SKM-1 treated with dmso at 0.1 percent for 144 hours (cell line): ENCODE results near the gene CCDC182.

Experiments
- DNase-seq: peaks from one replicate; lab custom pipeline; 2025; ENCODE audit not compliant: unreplicated experiment; lab: John Stamatoyannopoulos, UW

The CCDC182 gene

GRCh38 chr17:57745242-57745641 is at the start of gene CCDC182:
Gene CCDC182, minus strand, starts transcription at chr17:57745299. Its CDS starts 27 bp downstream, at chr17:57745272.
- no peak for DNase-seq

GRCh38 chr17:57794841-57795240 is 49.7 kb upstream of the CCDC182 start:
- DNase-seq, result no peak

GRCh38 chr17:57788725-57789124 is 43.6 kb upstream of the CCDC182 start:
- no peak for DNase-seq

GRCh38 chr17:57785022-57785421 is 39.9 kb upstream of the CCDC182 start:
- DNase-seq, result no peak

- no peak for DNase-seq
These were observed 39.3 kb upstream of the CCDC182 start for GRCh38 chr17:57784226-57784895.

GRCh38 chr17:57783338-57783742 is 38.2 kb upstream of the CCDC182 start:
- DNase-seq, result peak; percentile 64

- no peak for DNase-seq
These were observed 37.7 kb upstream of the CCDC182 start for GRCh38 chr17:57782647-57783337.

GRCh38 chr17:57782062-57782490 is 37.0 kb upstream of the CCDC182 start:
- no peak for DNase-seq

- no peak for DNase-seq
These were observed 36.4 kb upstream of the CCDC182 start for GRCh38 chr17:57781386-57782061.

GRCh38 chr17:57779706-57780105 is 34.6 kb upstream of the CCDC182 start:
- DNase-seq, result no peak

GRCh38 chr17:57778306-57778705 is 33.2 kb upstream of the CCDC182 start:
- DNase-seq, result no peak

GRCh38 chr17:57776366-57776765 is 31.3 kb upstream of the CCDC182 start:
- no peak for DNase-seq

GRCh38 chr17:57774872-57775271 is 29.8 kb upstream of the CCDC182 start:
- DNase-seq, result no peak

- DNase-seq, result peak; percentile 23
These were observed 28.5 kb upstream of the CCDC182 start for GRCh38 chr17:57773557-57773956.

- no peak for DNase-seq
These were observed 27.7 kb upstream of the CCDC182 start for GRCh38 chr17:57772774-57773173.

- no peak for DNase-seq
These were observed 22.5 kb upstream of the CCDC182 start for GRCh38 chr17:57767561-57767960.

GRCh38 chr17:57766318-57766943 is 21.3 kb upstream of the CCDC182 start:
- no peak for DNase-seq

GRCh38 chr17:57762452-57763395 is 17.6 kb upstream of the CCDC182 start:
- no peak for DNase-seq

- no peak for DNase-seq
These were observed 16.8 kb upstream of the CCDC182 start for GRCh38 chr17:57761887-57762286.

- DNase-seq, result no peak
These were observed 14.9 kb upstream of the CCDC182 start for GRCh38 chr17:57760046-57760445.
